CD4-positive, alpha-beta T cell treated with Interleukin-15 for 4 hours (primary cell): Measurements from ENCODE around the gene AGO3.
A peak's percentile ranks its signal among the peaks of the same experiment; 100 is the strongest.

Experiments used
- DNase-seq: peaks from one replicate; pipeline ENCODE4 v3.0.0-alpha.2; 2020; ENCODE audit warnings: low spot score

The AGO3 gene

DNA sequence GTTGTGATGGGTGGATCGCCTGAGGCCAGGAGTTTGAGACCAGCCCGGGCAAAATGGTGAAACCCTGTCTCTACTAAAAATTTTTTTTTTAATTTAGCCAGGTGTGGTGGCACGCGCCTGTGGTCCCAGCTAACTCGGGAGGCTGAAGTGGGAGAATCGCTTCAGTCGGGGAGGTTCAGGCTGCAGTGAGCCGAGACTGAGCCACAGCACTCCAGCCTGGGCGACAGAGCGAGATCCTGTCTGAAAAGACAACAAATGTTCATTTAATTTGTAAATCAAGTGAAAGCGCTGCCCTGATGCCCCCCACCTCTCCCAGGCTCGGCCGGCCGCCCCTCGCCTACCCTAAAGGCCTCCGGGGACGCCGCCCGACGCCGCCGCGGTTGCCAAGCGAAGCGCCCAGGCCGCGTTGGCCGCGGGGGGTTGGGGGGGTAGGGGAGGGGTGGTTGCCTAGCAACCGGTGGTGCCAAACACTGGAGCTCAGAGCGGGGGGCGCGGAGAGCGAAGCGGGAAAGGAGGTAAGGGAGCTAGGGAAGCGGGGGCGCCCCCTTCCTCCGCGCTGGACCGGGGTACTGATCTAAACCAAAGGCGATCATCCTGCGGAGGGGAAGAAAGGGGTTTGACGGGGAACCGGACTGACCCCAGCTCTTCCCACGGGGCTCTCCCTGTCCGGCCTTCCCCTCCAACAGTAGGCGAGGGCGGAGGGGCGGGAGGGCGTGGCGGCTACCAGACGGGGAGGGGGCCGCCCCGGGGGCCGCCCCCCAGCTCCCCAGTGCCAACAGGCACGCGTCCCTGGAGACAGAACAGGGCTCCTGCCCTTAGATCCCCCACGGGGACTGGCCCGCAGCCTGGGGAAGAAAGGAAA lies 153.0 kb downstream of the AGO3 start, which contains the start of gene TEKT2:
Gene TEKT2, plus strand, starts transcription at position 460 of the 862 bp plus-strand sequence. CDS start 828 bp downstream, outside the sequence.
- no peak for DNase-seq

DNA sequence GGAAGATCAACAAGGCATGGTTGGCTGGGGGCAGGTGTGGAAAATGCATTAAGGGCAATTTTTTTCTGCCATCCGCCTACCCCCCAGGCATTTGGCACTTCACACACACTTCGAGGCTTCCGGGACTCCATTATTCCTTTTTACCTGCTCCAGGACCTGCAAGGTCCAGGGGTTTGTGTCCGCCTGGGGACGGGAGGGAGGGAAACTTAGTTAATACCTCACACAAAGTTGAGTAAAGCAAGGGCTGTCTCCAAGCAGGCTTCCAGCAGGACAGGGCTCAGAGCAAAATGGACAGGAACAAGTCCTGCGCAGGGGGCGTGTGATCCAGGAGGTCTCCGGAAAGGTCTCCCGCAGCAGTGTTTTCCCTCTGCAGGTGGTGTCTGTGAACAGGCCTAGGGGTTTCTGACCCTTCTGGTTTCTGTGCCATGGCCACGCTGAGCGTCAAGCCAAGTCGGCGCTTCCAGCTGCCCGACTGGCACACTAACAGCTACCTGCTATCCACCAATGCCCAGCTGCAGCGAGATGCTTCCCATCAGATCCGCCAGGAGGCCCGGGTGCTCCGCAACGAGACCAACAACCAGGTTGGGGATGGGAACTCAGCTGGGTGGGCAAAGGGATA lies 153.7 kb downstream of the AGO3 start:
- DNase-seq: no peak

- no peak for DNase-seq
These were observed 154.2 kb downstream of the AGO3 start for GRCh38 chr1:36085126-36085525.

DNA sequence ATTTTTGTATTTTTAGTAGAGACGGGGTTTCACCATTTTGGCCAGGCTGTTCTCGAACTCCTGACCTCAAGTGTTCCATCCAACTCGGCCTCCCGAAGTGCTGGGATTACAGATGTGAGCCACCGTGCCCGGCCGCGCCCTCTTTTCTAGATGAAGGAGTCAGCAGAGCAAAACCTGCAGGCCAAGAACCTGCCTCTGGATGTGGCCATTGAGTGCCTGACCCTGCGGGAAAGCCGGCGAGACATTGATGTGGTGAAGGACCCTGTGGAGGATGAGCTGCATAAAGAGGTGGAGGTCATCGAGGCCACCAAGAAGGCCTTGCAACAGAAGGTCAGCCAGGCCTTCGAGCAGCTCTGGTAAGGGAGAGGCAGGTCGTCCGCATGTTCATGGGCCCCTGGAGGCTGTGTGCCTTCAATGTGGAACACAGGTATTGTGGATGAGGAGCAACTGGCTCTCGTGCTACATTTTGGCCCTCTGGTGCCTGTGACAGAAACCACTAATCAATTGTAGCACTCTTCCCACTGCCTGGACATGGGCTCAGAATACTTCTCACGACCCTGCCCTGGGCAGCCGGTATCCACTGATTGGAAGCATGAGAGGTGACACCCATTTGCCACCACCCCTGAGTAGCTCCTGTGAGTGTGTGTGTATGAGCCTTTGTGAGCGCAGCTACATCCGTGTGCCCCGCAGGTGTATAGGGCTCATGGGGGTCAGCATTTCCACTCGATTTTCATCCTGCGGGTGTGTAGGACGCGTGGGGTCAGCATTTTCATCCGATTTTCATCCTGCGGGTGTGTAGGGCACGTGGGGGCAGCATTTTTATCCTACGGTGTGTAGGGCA lies 155.0 kb downstream of the AGO3 start:
- DNase-seq: no peak

- DNase-seq: no peak
These were observed 155.8 kb downstream of the AGO3 start for GRCh38 chr1:36086529-36087232.

GRCh38 chr1:36087233-36088123 lies 156.6 kb downstream of the AGO3 start:
- no peak for DNase-seq

GRCh38 chr1:36088265-36088576 lies 157.3 kb downstream of the AGO3 start:
- DNase-seq: no peak

DNA sequence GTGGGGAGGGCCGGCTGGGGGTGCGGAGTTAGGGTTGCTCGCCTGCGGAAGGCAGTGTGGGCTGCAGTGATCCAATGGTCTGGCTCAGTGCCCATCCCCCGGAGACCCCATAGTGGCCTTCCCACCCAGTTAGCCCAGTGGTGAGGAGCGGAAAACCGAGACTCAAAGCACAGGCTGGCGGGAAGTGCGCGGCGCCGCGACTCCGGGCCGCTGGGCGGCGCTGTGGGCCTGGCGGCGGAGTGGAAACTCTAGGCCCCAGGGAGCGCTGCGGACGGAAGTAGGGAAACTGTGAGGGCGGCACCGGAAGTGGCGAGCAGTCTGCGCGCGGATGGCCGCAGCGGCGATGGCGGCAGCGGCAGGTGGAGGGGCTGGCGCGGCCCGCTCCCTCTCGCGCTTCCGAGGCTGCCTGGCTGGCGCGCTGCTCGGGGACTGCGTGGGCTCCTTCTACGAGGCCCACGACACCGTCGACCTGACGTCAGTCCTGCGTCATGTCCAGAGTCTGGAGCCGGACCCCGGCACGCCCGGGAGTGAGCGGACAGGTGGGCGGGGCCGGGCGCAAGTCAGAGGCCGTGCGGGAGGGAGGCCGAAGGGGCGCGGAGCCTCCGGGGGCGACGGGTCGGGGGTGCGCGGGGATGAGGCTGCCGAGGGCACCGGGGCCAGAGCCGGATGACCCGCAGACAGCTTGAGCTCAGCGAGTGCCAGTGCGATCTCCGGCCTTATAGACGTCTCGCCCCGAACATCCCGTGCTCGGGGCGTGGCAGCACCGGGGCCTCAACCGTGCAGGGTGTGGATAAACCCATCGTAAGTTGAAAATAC lies 157.9 kb downstream of the AGO3 start, which contains the start of gene ADPRS:
Gene ADPRS, plus strand, starts transcription at position 316 of the 816 bp plus-strand sequence. Its CDS starts 13 bp downstream, at position 329.
- peak; percentile 90 for DNase-seq

DNA sequence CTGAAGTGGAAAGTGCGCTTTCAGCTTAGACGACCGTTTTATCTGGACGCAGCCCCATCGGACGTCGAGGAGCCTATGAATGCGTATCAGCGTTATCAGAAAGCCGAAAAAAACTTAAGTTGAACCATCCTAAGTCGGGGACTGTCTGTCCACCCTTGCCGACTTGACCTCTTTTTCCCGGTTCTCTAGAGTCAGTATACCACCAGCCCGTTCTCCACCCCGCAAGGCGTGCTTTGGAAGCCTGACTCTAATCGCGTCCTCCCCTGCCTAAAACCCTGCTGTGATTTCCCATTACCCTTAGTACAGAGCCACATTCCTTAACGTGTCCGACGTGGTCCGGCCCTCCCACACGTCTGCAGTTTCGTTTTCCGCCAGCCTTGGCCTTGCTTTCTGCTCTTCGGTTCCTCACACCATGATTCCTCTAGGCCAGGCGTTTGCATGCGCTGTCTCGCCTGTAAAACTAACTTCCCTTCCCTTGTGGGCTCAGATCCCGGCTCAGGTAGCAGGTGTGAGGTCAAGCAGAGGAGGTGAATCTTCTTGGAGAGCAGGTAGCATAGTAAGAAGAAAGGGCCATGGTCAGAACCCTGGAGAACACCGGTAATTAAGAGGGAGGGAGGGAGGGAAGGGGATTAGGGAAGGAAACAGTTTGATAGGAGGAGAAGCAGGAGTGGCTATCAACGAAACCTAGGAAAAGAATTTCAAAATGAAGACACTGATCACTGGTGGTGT lies 158.7 kb downstream of the AGO3 start:
- no peak for DNase-seq

DNA sequence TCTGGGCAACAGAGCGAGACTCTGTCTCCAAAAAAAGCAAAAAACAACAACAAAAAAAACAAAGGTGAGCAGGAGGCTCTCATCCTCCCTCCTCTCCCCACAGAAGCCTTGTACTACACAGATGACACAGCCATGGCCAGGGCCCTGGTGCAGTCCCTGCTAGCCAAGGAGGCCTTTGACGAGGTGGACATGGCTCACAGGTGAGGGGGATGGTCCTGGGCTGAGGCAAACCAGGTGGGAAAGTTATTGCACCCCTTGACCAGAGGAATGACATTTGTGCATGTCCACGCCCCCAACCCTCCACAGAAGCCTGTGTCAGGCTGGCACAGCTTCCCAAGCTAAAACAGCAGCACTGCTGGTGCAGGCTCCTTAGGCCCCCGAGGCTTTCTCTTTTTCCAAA lies 160.2 kb downstream of the AGO3 start:
- no peak for DNase-seq

DNA sequence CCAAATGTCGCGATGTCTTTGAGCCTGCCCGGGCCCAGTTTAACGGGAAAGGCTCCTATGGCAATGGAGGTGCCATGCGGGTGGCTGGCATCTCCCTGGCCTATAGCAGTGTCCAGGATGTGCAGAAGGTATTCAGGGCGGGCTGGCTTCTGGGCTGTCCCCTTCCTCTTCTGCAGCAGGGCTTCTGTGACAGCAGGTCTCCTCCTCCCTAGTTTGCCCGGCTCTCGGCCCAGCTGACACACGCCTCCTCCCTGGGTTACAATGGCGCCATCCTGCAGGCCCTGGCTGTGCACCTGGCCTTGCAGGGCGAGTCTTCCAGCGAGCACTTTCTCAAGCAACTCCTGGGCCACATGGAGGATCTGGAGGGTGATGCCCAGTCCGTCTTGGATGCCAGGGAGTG lies 160.8 kb downstream of the AGO3 start:
- DNase-seq: no peak

DNA sequence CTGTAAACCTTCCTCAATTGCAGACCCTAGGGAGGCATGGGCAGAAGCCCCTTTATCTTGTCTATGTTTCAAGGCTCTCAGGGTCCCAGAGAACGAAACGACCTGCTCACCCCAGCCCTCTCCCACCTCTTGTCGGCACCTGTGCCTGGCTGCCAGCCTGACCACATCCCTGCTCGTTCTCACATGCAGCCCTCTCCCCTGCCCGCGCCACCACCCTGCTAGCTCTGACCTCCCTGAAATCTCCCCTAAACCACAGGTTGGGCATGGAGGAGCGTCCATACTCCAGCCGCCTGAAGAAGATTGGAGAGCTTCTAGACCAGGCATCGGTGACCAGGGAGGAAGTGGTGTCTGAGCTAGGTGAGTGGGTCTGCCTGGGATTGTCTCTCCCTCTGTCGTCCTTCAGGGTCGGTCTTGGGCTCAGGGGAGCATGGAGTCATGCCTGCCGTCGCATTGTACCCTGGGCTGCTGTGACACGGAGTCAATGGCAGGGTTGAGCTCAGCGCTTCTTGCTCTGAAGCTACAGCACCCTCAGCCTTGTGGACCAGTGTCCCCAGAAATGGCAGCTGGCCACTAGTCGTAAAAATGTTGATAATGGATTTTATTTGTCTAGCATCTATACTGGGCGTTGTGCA lies 161.4 kb downstream of the AGO3 start:
- no peak for DNase-seq

DNA sequence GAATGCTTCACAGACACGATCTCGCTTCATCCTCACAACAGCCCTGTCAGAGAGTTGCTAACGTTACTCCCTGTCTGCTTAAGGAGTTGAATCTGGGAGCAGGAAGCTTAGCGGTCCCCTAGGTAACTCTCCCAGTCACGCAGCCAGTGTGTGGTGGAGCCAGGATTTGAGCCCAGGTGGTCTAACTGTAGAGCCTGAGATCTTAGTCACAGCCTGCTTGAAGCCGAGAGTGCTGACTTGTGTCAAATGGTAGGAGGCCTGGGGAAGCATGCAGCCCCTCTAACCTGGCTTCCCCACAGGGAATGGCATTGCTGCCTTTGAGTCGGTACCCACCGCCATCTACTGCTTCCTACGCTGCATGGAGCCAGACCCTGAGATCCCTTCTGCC lies 161.9 kb downstream of the AGO3 start:
- DNase-seq: no peak

DNA sequence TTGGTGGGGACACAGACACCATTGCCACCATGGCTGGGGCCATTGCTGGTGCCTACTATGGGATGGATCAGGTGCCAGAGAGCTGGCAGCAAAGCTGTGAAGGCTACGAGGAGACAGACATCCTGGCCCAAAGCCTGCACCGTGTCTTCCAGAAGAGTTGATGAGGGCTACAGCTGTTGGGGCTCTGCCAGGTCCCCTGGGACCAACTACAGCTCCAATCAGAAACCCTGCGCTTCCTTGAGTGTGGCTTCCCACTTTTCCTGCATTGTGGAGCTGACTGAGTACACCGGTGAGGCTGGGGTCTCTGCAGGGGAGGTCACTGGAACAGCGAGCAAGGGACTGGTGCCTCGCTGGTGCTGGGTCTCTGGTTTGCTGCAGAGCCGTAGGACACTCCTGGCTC lies 162.3 kb downstream of the AGO3 start:
- no peak for DNase-seq

DNA sequence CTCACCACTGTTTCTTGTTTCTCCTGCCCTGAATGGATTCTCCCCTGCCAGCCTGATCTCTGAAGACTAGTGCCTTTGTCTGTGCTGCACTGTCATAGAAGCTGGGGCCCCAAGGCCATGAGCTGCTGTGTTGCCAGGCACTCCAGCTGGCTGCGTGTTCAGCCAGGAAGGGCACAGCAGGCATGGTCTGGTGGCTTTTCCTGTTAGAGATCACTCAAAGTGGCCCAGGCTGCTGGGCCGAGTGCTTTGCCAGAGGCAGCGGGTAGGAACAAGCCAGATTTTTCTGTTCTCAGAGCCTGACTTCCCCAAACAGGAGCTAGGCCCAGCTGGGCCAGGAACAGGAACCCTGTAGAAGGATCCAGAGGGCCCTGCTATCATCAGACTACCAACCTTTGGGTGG lies 163.0 kb downstream of the AGO3 start:
- no peak for DNase-seq

GRCh38 chr1:36094621-36095061 lies 163.7 kb downstream of the AGO3 start:
- DNase-seq: no peak

DNA sequence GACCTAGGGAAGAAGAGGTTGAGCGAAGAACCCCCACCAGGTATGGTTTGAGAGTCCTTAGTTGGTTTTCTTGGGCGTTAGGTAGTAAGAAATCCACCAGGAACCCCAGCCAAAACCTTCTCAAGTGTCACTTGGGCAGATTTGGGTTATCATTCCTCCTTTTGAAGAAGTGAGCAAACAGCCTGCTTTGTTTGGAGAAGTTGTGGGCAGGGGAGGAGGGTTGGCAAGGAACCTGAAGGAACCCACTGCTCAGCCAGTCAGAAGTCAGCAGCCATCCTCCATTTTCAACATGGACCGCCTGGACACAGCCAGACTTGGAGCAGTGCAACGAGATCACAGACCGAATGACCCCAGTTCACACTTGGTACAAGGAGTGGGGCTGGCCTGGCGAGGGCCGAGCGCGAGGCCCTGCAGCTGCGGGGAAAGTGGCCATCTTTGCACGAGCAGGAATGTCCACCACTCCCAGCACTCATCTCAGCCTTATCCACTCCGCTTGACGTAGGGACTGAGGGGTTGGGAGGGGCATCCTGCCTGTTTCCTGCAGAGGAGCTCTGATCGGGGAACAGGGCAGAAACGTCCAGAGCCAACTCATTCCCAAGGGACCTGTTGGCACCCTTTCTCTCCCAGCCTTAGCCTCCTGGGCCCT lies 165.0 kb downstream of the AGO3 start:
- no peak for DNase-seq
